ENCODE data around the gene SLC35C1. TPM values are rescaled to one million over a fixed set of nuclear protein-coding genes. Genes with fewer than 3 reads are reported as not detected.

Gene SLC35C1
- total RNA-seq, 4 donors from 2014 or later, result 24.8 to 68.8 (median 62.0) TPM

DNA sequence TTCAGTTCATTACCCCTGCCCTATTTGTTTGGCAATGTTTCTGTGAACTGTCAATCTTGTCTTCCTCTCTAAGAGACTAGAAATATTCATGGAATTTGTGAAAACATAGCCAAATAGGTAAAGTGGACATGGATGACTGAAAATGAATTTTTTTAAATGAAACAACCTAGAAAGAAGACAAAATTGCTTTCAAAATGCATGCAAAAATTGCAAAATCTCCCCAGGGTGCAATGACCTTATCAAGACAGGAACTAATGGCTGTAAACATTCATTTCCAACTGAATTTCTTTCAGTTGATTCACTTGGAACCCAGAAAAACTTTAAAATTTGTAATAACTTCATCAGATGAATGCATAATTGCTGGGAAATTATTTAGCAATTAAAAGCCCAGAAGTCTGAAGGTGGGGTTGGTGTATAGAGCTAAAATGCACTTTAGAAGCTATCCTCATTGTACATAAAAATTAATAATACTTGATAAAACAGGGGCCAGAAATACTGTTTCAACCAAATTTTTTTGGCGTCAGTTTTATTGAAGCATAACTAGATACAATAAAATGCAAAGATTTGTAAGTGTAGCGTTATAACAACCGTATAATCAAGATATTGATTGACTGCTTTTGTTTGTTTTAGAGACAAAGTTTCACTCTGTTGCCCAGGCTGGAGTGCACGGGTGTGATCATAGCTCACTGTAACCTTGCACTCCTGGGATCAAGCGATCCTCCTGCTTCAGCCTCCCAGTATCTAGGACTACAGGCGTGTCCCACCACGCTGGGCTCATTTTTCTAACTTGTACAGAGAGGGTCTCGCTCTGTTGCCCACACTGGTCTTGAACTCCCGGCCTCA is 27.6 kb upstream of the SLC35C1 start:
- H3K4me3 ChIP-seq, result no peak overlapping the region
- DNase-seq, result no peak
- TF ChIP-seq, protein P1, sequence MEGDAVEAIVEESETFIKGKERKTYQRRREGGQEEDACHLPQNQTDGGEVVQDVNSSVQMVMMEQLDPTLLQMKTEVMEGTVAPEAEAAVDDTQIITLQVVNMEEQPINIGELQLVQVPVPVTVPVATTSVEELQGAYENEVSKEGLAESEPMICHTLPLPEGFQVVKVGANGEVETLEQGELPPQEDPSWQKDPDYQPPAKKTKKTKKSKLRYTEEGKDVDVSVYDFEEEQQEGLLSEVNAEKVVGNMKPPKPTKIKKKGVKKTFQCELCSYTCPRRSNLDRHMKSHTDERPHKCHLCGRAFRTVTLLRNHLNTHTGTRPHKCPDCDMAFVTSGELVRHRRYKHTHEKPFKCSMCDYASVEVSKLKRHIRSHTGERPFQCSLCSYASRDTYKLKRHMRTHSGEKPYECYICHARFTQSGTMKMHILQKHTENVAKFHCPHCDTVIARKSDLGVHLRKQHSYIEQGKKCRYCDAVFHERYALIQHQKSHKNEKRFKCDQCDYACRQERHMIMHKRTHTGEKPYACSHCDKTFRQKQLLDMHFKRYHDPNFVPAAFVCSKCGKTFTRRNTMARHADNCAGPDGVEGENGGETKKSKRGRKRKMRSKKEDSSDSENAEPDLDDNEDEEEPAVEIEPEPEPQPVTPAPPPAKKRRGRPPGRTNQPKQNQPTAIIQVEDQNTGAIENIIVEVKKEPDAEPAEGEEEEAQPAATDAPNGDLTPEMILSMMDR (IDR thresholded peaks at IDR 0.05), result no peak
- TF ChIP-seq POLR2A (IDR thresholded peaks at IDR 0.05), result no peak
- no peak overlapping the region for H3K27ac ChIP-seq
- peaks cover 0 to 3% (median under 1%) of the 10 kb centered on the region in 4 donors for H3K4me1 ChIP-seq
- no peaks in the 10 kb centered on the region for H3K27me3 ChIP-seq
- no peaks in the 10 kb centered on the region for H3K36me3 ChIP-seq
- no peaks in the 10 kb centered on the region for H3K9me3 ChIP-seq

DNA sequence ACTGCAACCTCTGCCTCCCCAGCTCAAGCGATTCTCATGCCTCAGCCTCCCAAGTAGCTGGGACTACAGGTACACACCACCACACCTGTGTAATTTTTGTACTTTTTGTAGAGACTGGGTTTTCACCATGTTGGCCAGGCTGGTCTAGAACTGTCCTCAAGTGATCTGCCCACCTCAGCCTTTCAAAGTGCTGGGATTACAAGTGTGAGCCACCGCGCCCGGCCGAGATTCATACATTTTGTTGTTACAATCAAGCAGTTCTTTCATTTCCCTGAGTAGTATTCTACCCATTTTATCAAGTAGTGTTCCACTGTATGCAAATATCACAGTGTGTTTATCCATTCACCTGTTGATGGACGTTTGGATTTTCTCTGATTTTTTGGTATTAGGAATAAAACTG is 26.6 kb upstream of the SLC35C1 start:
- no peaks in the 10 kb centered on the region for H3K4me1 ChIP-seq
- no peak overlapping the region for H3K27ac ChIP-seq
- no peaks in the 10 kb centered on the region for H3K27me3 ChIP-seq
- TF ChIP-seq, protein P1 (IDR thresholded peaks at IDR 0.05), result no peak
- TF ChIP-seq POLR2A (IDR thresholded peaks at IDR 0.05), result no peak
- no peak overlapping the region for H3K4me3 ChIP-seq
- H3K36me3 ChIP-seq, result no peaks in the 10 kb centered on the region
- H3K9me3 ChIP-seq, result no peaks in the 10 kb centered on the region
- no peak for DNase-seq

- no peak for TF ChIP-seq POLR2A (IDR thresholded peaks at IDR 0.05)
- TF ChIP-seq, protein P1 (IDR thresholded peaks at IDR 0.05), result no peak
- H3K4me1 ChIP-seq, result no peaks in the 10 kb centered on the region
- H3K9me3 ChIP-seq, result no peaks in the 10 kb centered on the region
- H3K4me3 ChIP-seq, result no peak overlapping the region
- no peaks in the 10 kb centered on the region for H3K27me3 ChIP-seq
- DNase-seq, result no peak
- H3K36me3 ChIP-seq, result no peaks in the 10 kb centered on the region
- H3K27ac ChIP-seq, result no peak overlapping the region
Observed at GRCh38 chr11:45779602-45780001, 25.3 kb upstream of the SLC35C1 start.

- no peak for TF ChIP-seq POLR2A (IDR thresholded peaks at IDR 0.05)
- H3K27me3 ChIP-seq, result no peaks in the 10 kb centered on the region
Observed at GRCh38 chr11:45786272-45786671, 18.7 kb upstream of the SLC35C1 start.

GRCh38 chr11:45788887-45789286 is 16.1 kb upstream of the SLC35C1 start:
- no peak overlapping the region for H3K27ac ChIP-seq
- H3K36me3 ChIP-seq, result no peaks in the 10 kb centered on the region
- no peak for TF ChIP-seq POLR2A (IDR thresholded peaks at IDR 0.05)
- TF ChIP-seq, protein P1 (IDR thresholded peaks at IDR 0.05), result no peak
- H3K4me1 ChIP-seq, result no peaks in the 10 kb centered on the region
- H3K4me3 ChIP-seq, result no peak overlapping the region
- H3K9me3 ChIP-seq, result no peaks in the 10 kb centered on the region
- DNase-seq, result no peak
- no peaks in the 10 kb centered on the region for H3K27me3 ChIP-seq

More at GRCh38 chr11:45786272-45786671, 18.7 kb upstream of the SLC35C1 start:
- no peaks in the 10 kb centered on the region for H3K4me1 ChIP-seq
- no peaks in the 10 kb centered on the region for H3K9me3 ChIP-seq
- no peak overlapping the region for H3K27ac ChIP-seq
- DNase-seq, result no peak
- H3K36me3 ChIP-seq, result no peaks in the 10 kb centered on the region
- H3K4me3 ChIP-seq, result no peak overlapping the region

DNA sequence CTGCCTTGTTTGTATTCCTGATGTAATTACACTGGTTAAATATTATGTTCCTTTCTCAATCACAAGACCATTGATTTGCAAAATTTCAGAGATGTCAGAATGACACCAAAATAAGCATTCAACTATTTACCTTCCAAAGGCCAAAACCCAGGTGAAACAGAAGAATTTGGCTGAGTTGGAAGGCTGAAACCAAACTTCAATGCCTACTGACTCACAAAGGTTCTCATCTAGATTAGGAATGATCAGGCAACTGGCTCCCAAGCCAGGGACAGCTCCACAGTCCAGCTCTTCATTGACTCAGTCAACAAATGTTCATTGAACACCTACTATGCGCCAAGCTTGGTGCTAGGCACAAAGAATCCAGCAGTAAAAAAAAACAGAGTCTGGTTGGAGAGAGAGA is 13.4 kb upstream of the SLC35C1 start:
- TF ChIP-seq POLR2A (IDR thresholded peaks at IDR 0.05), result no peak
- TF ChIP-seq, protein P1 (IDR thresholded peaks at IDR 0.05), result no peak
- no peak overlapping the region for H3K4me3 ChIP-seq

More for the DNA sequence above, 13.4 kb upstream of the SLC35C1 start:
- H3K36me3 ChIP-seq, result no peaks in the 10 kb centered on the region
- no peak overlapping the region for H3K27ac ChIP-seq
- no peaks in the 10 kb centered on the region for H3K4me1 ChIP-seq
- no peak for DNase-seq
- no peaks in the 10 kb centered on the region for H3K27me3 ChIP-seq
- H3K9me3 ChIP-seq, result no peaks in the 10 kb centered on the region
